GM12878 (cell line): ENCODE results near the gene NOTCH1. TPM values are rescaled to one million over a fixed set of nuclear protein-coding genes. Genes with fewer than 3 reads are reported as not detected.

Source experiments
- ATAC-seq: fragments of 200-7000 bp; cut with Tn5 transposase; 3 replicates; pipeline ENCODE4 v1.9.1; 2020; ENCODE audit warnings: mild to moderate bottlenecking, moderate library complexity
- BruUV-seq: library from RNA; stranded (reverse); fragments of 400-500 nt; replicated peaks from 2 replicates; lab custom pipeline; 2021; lab: Mats Ljungman, UMichigan
- CTCF ChIA-PET: fragments of 300-600 bp; sonication (Branson Sonifier 250); formaldehyde crosslinking; extraction: SDS; loops from one replicate; lab custom pipeline; 2021; ENCODE audit warnings: inconsistent platforms; lab: Yijun Ruan, JAX
- POLR2A ChIA-PET: fragments of 350-600 bp; formaldehyde crosslinking; extraction: SDS; loops from one replicate; lab custom pipeline; 2021; ENCODE audit warnings: inconsistent platforms; lab: Charles Lee
- RAD21 ChIA-PET: fragments of 300-600 bp; sonication (Branson Sonifier 250); formaldehyde crosslinking; loops from one replicate; lab custom pipeline; 2023; ENCODE audit warnings: antibody characterized with exemption; ENCODE audit not compliant: unreplicated experiment; lab: Charles Lee
- SMC1A ChIA-PET: fragments of 300-600 bp; sonication (Branson Sonifier 250); formaldehyde crosslinking; loops from one replicate; lab custom pipeline; 2023; ENCODE audit not compliant: unreplicated experiment, uncharacterized antibody; lab: Charles Lee
- DNase-seq: peaks from one replicate; pipeline ENCODE4 v3.0.0-alpha.2; 2011; ENCODE audit warnings: low read depth, low spot score
- FAIRE-seq: peaks from 3 replicates; lab custom pipeline; 2011; peaks lifted over from hg19 to GRCh38; lab: Jason Lieb, UNC
- H2AFZ ChIP-seq: 2 replicates; pipeline ENCODE4 v1.6.0; 2011; ENCODE audit warnings: low read depth, low read length, control low read depth; ENCODE audit not compliant: control insufficient read depth
- H3K27ac ChIP-seq: 2 replicates; pipeline ENCODE4 v1.5.1; 2011; ENCODE audit warnings: control low read depth; ENCODE audit not compliant: control insufficient read depth, insufficient read depth
- H3K27me3 ChIP-seq, 2 experiments: replicated peaks in 1 of 2; 2 replicates each; pipeline versions ENCODE4 v1.6.0 to v1.6.1; 2011; ENCODE audit warnings: low read length in 1 of 2; ENCODE audit not compliant: control insufficient read depth in 2 of 2, insufficient read depth in 2 of 2
- H3K36me3 ChIP-seq, 2 experiments: 2 replicates each; pipeline ENCODE4 v1.5.1; 2011; ENCODE audit warnings: low read length in 1 of 2; ENCODE audit not compliant: control insufficient read depth in 2 of 2, insufficient read depth in 2 of 2
- H3K4me1 ChIP-seq: 2 replicates; pipeline ENCODE4 v1.6.1; 2011; ENCODE audit warnings: mild to moderate bottlenecking, low read length, moderate library complexity, mixed read lengths; ENCODE audit not compliant: control insufficient read depth, insufficient read depth
- H3K4me2 ChIP-seq: 2 replicates; pipeline ENCODE4 v1.6.0; 2011; ENCODE audit warnings: control low read depth; ENCODE audit not compliant: control insufficient read depth, insufficient read depth
- H3K4me3 ChIP-seq: fragments of 200-600 bp; sonication (generic); 2 replicates; pipeline ENCODE4 v1.5.1; 2016
- H3K79me2 ChIP-seq: 2 replicates; pipeline ENCODE4 v1.6.0; 2011; ENCODE audit warnings: low read length; ENCODE audit not compliant: control insufficient read depth, insufficient read depth
- H3K9ac ChIP-seq: 2 replicates; pipeline ENCODE4 v1.8.0; 2011; ENCODE audit warnings: low read length, control low read depth, mixed read lengths; ENCODE audit not compliant: control insufficient read depth, insufficient read depth
- H3K9me3 ChIP-seq: replicated peaks from 3 replicates; pipeline ENCODE4 v1.5.1; 2011; ENCODE audit warnings: mild to moderate bottlenecking, low read length; ENCODE audit not compliant: control insufficient read depth, insufficient read depth
- H4K20me1 ChIP-seq: 2 replicates; pipeline ENCODE4 v1.6.0; 2011; ENCODE audit not compliant: control insufficient read depth, insufficient read depth
- E4F1 ChIP-seq: fragments of 450-650 bp; IDR thresholded peaks from 2 replicates; pipeline ENCODE4 v1.6.1; 2018; ENCODE audit warnings: borderline replicate concordance, mild to moderate bottlenecking; ENCODE audit not compliant: partially characterized antibody
- GATAD2B ChIP-seq: fragments of 450-650 bp; conservative IDR thresholded peaks from 2 replicates; pipeline ENCODE4 v1.6.1; 2017; ENCODE audit warnings: low read depth, mild to moderate bottlenecking, moderate library complexity
- KDM1A ChIP-seq: fragments of 200-600 bp; sonication (generic); IDR thresholded peaks from 2 replicates; pipeline ENCODE4 v1.6.1; 2016; ENCODE audit warnings: borderline replicate concordance
- POLR2A ChIP-seq: IDR thresholded peaks from 2 replicates; pipeline ENCODE4 v1.6.1; 2011; ENCODE audit warnings: low read depth, mild to moderate bottlenecking, low read length
- SIN3A ChIP-seq: IDR thresholded peaks from 2 replicates; pipeline ENCODE4 v1.6.1; 2012; ENCODE audit warnings: low read depth, low read length, improper control_type of control experiment
- WGBS: methylation state at CpG from one replicate; pipeline ENCODE4 v1.1.6; 2016; ENCODE audit warnings: low lambda C conversion rate; ENCODE audit not compliant: insufficient replicate concordance, insufficient coverage; ENCODE audit errors: missing lambda C conversion rate; 5-methylcytosine and 5-hydroxymethylcytosine counted together
- in situ Hi-C: fragments of 300-500 bp; cut with MboI; formaldehyde crosslinking; loops from 9 replicates; pipeline ENCODE4 v1.14.3; 2018; ENCODE audit warnings: mixed read lengths
- intact Hi-C: fragments of 100-400 bp; cut with micrococcal nuclease; formaldehyde crosslinking; loops from one replicate; pipeline ENCODE4 v1.14.2; 2022; ENCODE audit not compliant: unreplicated experiment
- polyA plus RNA-seq, 11 experiments: library from polyadenylated mRNA; depleted of rRNA in 4 of 11; unstranded in 6 of 11; stranded (reverse) in 5 of 11; fragments of >200 nt; fragmentation: Nextera tagmentation in 4 of 11; fragmentation: Illumina TruSeq in 1 of 11; extraction: Ambion mirVana in 4 of 11; extraction: Trizol in 1 of 11; gene quantifications; 1 replicate in 1 of 11; 2 replicates in 10 of 11; pipeline versions ENCODE4 v1.2.1 to v1.2.3, GENCODE V29; 2011 to 2016; ENCODE audit warnings: inconsistent platforms in 2 of 11, missing spikeins in 2 of 11, low read depth in 1 of 11
- total RNA-seq, 4 experiments: library from RNA; depleted of rRNA in 3 of 4; stranded (reverse); fragments of >200 nt in 3 of 4; fragmentation: Illumina TruSeq in 1 of 4; extraction: Trizol in 1 of 4; gene quantifications; 2 replicates each; pipeline versions ENCODE4 v1.2.1 to v1.2.3, GENCODE V29; 2013 to 2021

The NOTCH1 gene
- total and polyA plus RNA-seq, 10 of the 15 experiments (the other 5 are each of a cell fraction or from before 2014, with no cell fraction given) = 0.02 to 40.0 (median 3.7) TPM

- Histone ChIP-seq H3K4me2 (no peak overlapping the region), H3K36me3 (peaks cover 0 to 55% of the 10 kb centered on the region in 2 experiments; a peak in 2 of 4 replicates), H2AFZ (no peak overlapping the region), H3K4me3 (no peak overlapping the region), H4K20me1 (no peaks in the 10 kb centered on the region), H3K4me1 (no peaks in the 10 kb centered on the region), H3K27ac (no peak overlapping the region), H3K27me3 (no peaks in the 10 kb centered on the region), H3K9me3 (no peaks in the 10 kb centered on the region), H3K79me2 (no peaks in the 10 kb centered on the region), H3K9ac (no peak overlapping the region)
- RAD21 ChIA-PET = no interaction called here
- FAIRE-seq (no peak), DNase-seq (no peak), ATAC-seq (no peak)
- intact Hi-C loops (no loop called here), in situ Hi-C loops (no loop called here)
- TSS peak; percentile 35 for BruUV-seq
- POLR2A ChIA-PET = no interaction called here
- TF ChIP-seq KDM1A (no peak), E4F1 (no peak), GATAD2B (no peak), SIN3A (no peak), POLR2A (peak; percentile 32; the same call in 1 of the 2 replicates)
- SMC1A ChIA-PET = no interaction called here
- 96% methylated on average over 46 of the region's 68 CpGs for WGBS
- CTCF ChIA-PET = no interaction called here
Observed at GRCh38 chr9:136504512-136505348, 41.1 kb downstream of the NOTCH1 start.
